HepG2 (cell line): Measurements from ENCODE around the gene LENG1. TPM values are rescaled to one million over a fixed set of nuclear protein-coding genes. Genes with fewer than 3 reads are reported as not detected.

Experiments used
- CBX5 ChIP-seq: sonication (generic); formaldehyde crosslinking; IDR thresholded peaks from 2 replicates; pipeline ENCODE4 v1.4.0; 2020; ENCODE audit warnings: missing genetic modification reagents, borderline replicate concordance
- IRF2 ChIP-seq: IDR thresholded peaks from 2 replicates; pipeline ENCODE4 v1.6.1; 2018; ENCODE audit warnings: missing genetic modification reagents, missing compliant biosample characterization
- KAT7 ChIP-seq: IDR thresholded peaks from 2 replicates; pipeline ENCODE4 v1.6.1; 2018; ENCODE audit warnings: borderline replicate concordance, missing compliant biosample characterization
- MXD4 ChIP-seq: IDR thresholded peaks from 2 replicates; pipeline ENCODE4 v1.6.1; 2016; ENCODE audit warnings: mild to moderate bottlenecking, missing biosample characterization, missing genetic modification reagents
- MZF1 ChIP-seq: sonication (generic); formaldehyde crosslinking; IDR thresholded peaks from 2 replicates; pipeline ENCODE4 v1.8.1; 2023; ENCODE audit warnings: mild to moderate bottlenecking, missing genetic modification reagents, borderline replicate concordance
- NFE2L2 ChIP-seq: fragments of 150-350 bp; IDR thresholded peaks from 2 replicates; pipeline ENCODE4 v1.6.1; 2014; ENCODE audit warnings: low read length
- PHB2 ChIP-seq: fragments of 450-650 bp; IDR thresholded peaks from 2 replicates; pipeline ENCODE4 v1.6.1; 2018; ENCODE audit not compliant: partially characterized antibody
- POGZ ChIP-seq: sonication (generic); formaldehyde crosslinking; IDR thresholded peaks from 2 replicates; pipeline ENCODE4 v1.4.0; 2020; ENCODE audit warnings: mild to moderate bottlenecking, missing genetic modification reagents
- POLR2AphosphoS2 ChIP-seq: IDR thresholded peaks from 2 replicates; pipeline ENCODE4 v1.6.1; 2011; ENCODE audit warnings: low read depth, low read length, improper control_type of control experiment
- RNF2 ChIP-seq: fragments of 450-650 bp; conservative IDR thresholded peaks from 2 replicates; pipeline ENCODE4 v1.6.1; 2016; ENCODE audit warnings: low read depth
- SP1 ChIP-seq, 2 experiments: fragments of 450-650 bp in 1 of 2; sonication (generic) in 1 of 2; formaldehyde crosslinking in 1 of 2; IDR thresholded peaks; 2 replicates each; pipeline versions ENCODE4 v1.4.0 to v1.6.1; 2016 to 2020; ENCODE audit warnings: missing genetic modification reagents in 1 of 2
- TEAD2 ChIP-seq: sonication (generic); formaldehyde crosslinking; IDR thresholded peaks from 2 replicates; pipeline ENCODE4 v1.9.0; 2021; ENCODE audit warnings: missing genetic modification reagents
- TEAD3 ChIP-seq: optimal IDR thresholded peaks from 2 replicates; pipeline ENCODE3; 2016; ENCODE audit warnings: borderline replicate concordance
- THAP11 ChIP-seq: IDR thresholded peaks from 2 replicates; pipeline ENCODE4 v1.6.1; 2016; ENCODE audit warnings: missing biosample characterization, missing genetic modification reagents
- ZBTB2 ChIP-seq: sonication (generic); formaldehyde crosslinking; IDR thresholded peaks from 2 replicates; pipeline ENCODE4 v1.8.0; 2022; ENCODE audit warnings: low read depth, missing genetic modification reagents
- ZBTB26 ChIP-seq: IDR thresholded peaks from 2 replicates; pipeline ENCODE4 v1.6.1; 2016; ENCODE audit warnings: missing compliant biosample characterization, missing genetic modification reagents, borderline replicate concordance
- ZNF12 ChIP-seq: sonication (generic); formaldehyde crosslinking; IDR thresholded peaks from 2 replicates; pipeline ENCODE4 v1.5.0; 2020; ENCODE audit warnings: missing genetic modification reagents
- ZNF550 ChIP-seq: sonication (generic); formaldehyde crosslinking; IDR thresholded peaks from 2 replicates; pipeline ENCODE4 v1.4.0; 2020; ENCODE audit warnings: mild to moderate bottlenecking, missing genetic modification reagents, borderline replicate concordance
- ZNF552 ChIP-seq: sonication (generic); formaldehyde crosslinking; IDR thresholded peaks from 2 replicates; pipeline ENCODE4 v1.9.0; 2022; ENCODE audit warnings: missing genetic modification reagents, mild to moderate bottlenecking, borderline replicate concordance
- polyA plus RNA-seq, 8 experiments: library from polyadenylated mRNA; depleted of rRNA in 3 of 8; stranded (reverse) in 7 of 8; unstranded in 1 of 8; fragments of >200 nt; fragmentation: Illumina TruSeq in 4 of 8; extraction: Trizol in 4 of 8; gene quantifications; 2 replicates each; pipeline versions ENCODE4 v1.2.1 to v1.2.3, GENCODE V29; 2011 to 2016; ENCODE audit warnings: low read depth in 4 of 8, missing spikeins in 1 of 8, mixed read lengths in 1 of 8; ENCODE audit not compliant: insufficient read depth in 1 of 8
- total RNA-seq, 5 experiments: library from RNA; depleted of rRNA; stranded (reverse); fragments of >200 nt; fragmentation: Illumina TruSeq; extraction: Trizol; gene quantifications; 2 replicates each; pipeline ENCODE4 v1.2.3, GENCODE V29; 2016; ENCODE audit warnings: low read depth in 1 of 5
- TF ChIP-seq, protein P1 (sequence below): sonication (generic); formaldehyde crosslinking; IDR thresholded peaks from 2 replicates; pipeline ENCODE4 v1.5.0; 2020; ENCODE audit warnings: missing genetic modification reagents, mild to moderate bottlenecking, borderline replicate concordance
- TF ChIP-seq, protein P2 (sequence below): sonication (generic); formaldehyde crosslinking; IDR thresholded peaks from 2 replicates; pipeline ENCODE4 v1.4.0; 2020; ENCODE audit warnings: missing genetic modification reagents

LENG1 gene
- total and polyA plus RNA-seq, 2 of the 13 experiments (the other 11 are each of a cell fraction or from before 2014, with no cell fraction given), result 1.8 to 3.8 TPM

- no peak for TF ChIP-seq ZBTB26 (CRISPR knock-in tag)
- no peak for TF ChIP-seq CBX5
- no peak for TF ChIP-seq POGZ (CRISPR knock-in tag)
- TF ChIP-seq KAT7 (CRISPR knock-in tag), result no peak; the same call in 1 of the 2 replicates
- no peak for TF ChIP-seq ZNF550 (CRISPR knock-in tag)
- TF ChIP-seq TEAD3 (CRISPR knock-in tag), result peak; percentile 16
- peak; percentile 19; the same call in 1 of the 2 replicates for TF ChIP-seq THAP11 (CRISPR knock-in tag)
- TF ChIP-seq IRF2, result peak; percentile 22; the same call in 1 of the 2 replicates
- no peak for TF ChIP-seq RNF2
- no peak for TF ChIP-seq MZF1 (CRISPR knock-in tag)
- no peak for TF ChIP-seq ZNF552 (CRISPR knock-in tag)
- TF ChIP-seq, protein P1, sequence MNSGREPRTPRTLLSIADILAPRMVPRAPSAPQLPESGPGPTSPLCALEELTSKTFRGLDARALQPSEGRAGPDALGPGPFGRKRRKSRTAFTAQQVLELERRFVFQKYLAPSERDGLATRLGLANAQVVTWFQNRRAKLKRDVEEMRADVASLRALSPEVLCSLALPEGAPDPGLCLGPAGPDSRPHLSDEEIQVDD, result no peak
- TF ChIP-seq ZNF12, result no peak
- TF ChIP-seq, protein P2, sequence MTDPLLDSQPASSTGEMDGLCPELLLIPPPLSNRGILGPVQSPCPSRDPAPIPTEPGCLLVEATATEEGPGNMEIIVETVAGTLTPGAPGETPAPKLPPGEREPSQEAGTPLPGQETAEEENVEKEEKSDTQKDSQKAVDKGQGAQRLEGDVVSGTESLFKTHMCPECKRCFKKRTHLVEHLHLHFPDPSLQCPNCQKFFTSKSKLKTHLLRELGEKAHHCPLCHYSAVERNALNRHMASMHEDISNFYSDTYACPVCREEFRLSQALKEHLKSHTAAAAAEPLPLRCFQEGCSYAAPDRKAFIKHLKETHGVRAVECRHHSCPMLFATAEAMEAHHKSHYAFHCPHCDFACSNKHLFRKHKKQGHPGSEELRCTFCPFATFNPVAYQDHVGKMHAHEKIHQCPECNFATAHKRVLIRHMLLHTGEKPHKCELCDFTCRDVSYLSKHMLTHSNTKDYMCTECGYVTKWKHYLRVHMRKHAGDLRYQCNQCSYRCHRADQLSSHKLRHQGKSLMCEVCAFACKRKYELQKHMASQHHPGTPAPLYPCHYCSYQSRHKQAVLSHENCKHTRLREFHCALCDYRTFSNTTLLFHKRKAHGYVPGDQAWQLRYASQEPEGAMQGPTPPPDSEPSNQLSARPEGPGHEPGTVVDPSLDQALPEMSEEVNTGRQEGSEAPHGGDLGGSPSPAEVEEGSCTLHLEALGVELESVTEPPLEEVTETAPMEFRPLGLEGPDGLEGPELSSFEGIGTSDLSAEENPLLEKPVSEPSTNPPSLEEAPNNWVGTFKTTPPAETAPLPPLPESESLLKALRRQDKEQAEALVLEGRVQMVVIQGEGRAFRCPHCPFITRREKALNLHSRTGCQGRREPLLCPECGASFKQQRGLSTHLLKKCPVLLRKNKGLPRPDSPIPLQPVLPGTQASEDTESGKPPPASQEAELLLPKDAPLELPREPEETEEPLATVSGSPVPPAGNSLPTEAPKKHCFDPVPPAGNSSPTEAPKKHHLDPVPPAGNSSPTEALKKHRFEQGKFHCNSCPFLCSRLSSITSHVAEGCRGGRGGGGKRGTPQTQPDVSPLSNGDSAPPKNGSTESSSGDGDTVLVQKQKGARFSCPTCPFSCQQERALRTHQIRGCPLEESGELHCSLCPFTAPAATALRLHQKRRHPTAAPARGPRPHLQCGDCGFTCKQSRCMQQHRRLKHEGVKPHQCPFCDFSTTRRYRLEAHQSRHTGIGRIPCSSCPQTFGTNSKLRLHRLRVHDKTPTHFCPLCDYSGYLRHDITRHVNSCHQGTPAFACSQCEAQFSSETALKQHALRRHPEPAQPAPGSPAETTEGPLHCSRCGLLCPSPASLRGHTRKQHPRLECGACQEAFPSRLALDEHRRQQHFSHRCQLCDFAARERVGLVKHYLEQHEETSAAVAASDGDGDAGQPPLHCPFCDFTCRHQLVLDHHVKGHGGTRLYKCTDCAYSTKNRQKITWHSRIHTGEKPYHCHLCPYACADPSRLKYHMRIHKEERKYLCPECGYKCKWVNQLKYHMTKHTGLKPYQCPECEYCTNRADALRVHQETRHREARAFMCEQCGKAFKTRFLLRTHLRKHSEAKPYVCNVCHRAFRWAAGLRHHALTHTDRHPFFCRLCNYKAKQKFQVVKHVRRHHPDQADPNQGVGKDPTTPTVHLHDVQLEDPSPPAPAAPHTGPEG (CRISPR knock-in tag), result no peak
- TF ChIP-seq NFE2L2, result no peak
- TF ChIP-seq MXD4, result no peak
- TF ChIP-seq ZBTB2 (CRISPR knock-in tag), result no peak
- no peak for TF ChIP-seq SP1 (IDR thresholded peaks at IDR 0.05)
- TF ChIP-seq SP1 (CRISPR knock-in tag; IDR thresholded peaks at IDR 0.05), result no peak
- TF ChIP-seq POLR2AphosphoS2, result no peak
- TF ChIP-seq PHB2, result no peak
- no peak for TF ChIP-seq TEAD2
These were observed 43.7 kb upstream of the LENG1 start (continued) for GRCh38 chr19:54203151-54203611.
